Chondrocyte (in vitro differentiated cells): Measurements from ENCODE around the gene SUMF1. TPM values are rescaled to one million over a fixed set of nuclear protein-coding genes. Genes with fewer than 3 reads are reported as not detected.

Experiments used
- DNase-seq: peaks from one replicate; pipeline ENCODE4 v3.0.0; 2021; ENCODE audit warnings: mixed read lengths, low spot score
- H3K27ac Mint-ChIP-seq: one replicate; pipeline ENCODE4 v1.8.0; 2021; ENCODE audit warnings: mild to moderate bottlenecking, moderate library complexity, mixed read lengths; ENCODE audit not compliant: unreplicated experiment
- H3K27me3 Mint-ChIP-seq: 2 replicates; pipeline ENCODE4 v1.8.0; 2021; ENCODE audit warnings: low read depth, mixed read lengths
- H3K36me3 Mint-ChIP-seq: 2 replicates; pipeline ENCODE4 v1.8.0; 2021; ENCODE audit warnings: low read depth, mixed read lengths
- H3K4me1 Mint-ChIP-seq: 2 replicates; pipeline ENCODE4 v1.8.0; 2021; ENCODE audit warnings: low read depth, mild to moderate bottlenecking, mixed read lengths
- H3K4me3 Mint-ChIP-seq: one replicate; pipeline ENCODE4 v1.8.0; 2021; ENCODE audit warnings: mild to moderate bottlenecking, moderate library complexity, mixed read lengths; ENCODE audit not compliant: unreplicated experiment
- H3K9me3 Mint-ChIP-seq: 2 replicates; pipeline ENCODE4 v1.8.0; 2021; ENCODE audit warnings: low read depth, mixed read lengths
- CTCF ChIP-seq: fragments of 200-600 bp; sonication (generic); IDR thresholded peaks from 2 replicates; pipeline ENCODE4 v1.5.0; 2021; ENCODE audit warnings: antibody characterized with exemption, mild to moderate bottlenecking, moderate library complexity
- total RNA-seq: library from RNA; stranded (reverse); gene quantifications from 3 replicates; pipeline ENCODE4 v1.2.1, GENCODE V29; 2021

The SUMF1 gene
- total RNA-seq, 1 donor from 2014 or later: 33.0 TPM

GRCh38 chr3:4409971-4410573 is 57.0 kb downstream of the SUMF1 start:
- no peaks in the 10 kb centered on the region for H3K27me3 Mint-ChIP-seq
- no peak for TF ChIP-seq CTCF
- H3K4me1 Mint-ChIP-seq: peaks cover 61% of the 10 kb centered on the region
- peaks cover 3% of the 10 kb centered on the region for H3K36me3 Mint-ChIP-seq
- no peak for DNase-seq
- no peaks in the 10 kb centered on the region for H3K9me3 Mint-ChIP-seq
- H3K4me3 Mint-ChIP-seq: no peak overlapping the region
- H3K27ac Mint-ChIP-seq: peak overlapping the region; percentile 32

GRCh38 chr3:4409415-4409814 is 57.7 kb downstream of the SUMF1 start:
- DNase-seq: no peak
- Mint-ChIP-seq H3K4me3 (no peak overlapping the region), H3K27ac (no peak overlapping the region), H3K36me3 (peaks cover 3% of the 10 kb centered on the region), H3K27me3 (no peaks in the 10 kb centered on the region), H3K9me3 (no peaks in the 10 kb centered on the region), H3K4me1 (peaks cover 60% of the 10 kb centered on the region)
- TF ChIP-seq CTCF: no peak

- no peak for TF ChIP-seq CTCF
- Mint-ChIP-seq H3K36me3 (peaks cover 3% of the 10 kb centered on the region), H3K27me3 (no peaks in the 10 kb centered on the region), H3K27ac (peak overlapping the region; percentile 29), H3K9me3 (no peaks in the 10 kb centered on the region), H3K4me1 (peaks cover 59% of the 10 kb centered on the region), H3K4me3 (no peak overlapping the region)
- DNase-seq: no peak
These were observed 58.1 kb downstream of the SUMF1 start for GRCh38 chr3:4408958-4409357.

GRCh38 chr3:4407941-4408340 is 59.1 kb downstream of the SUMF1 start:
- peaks cover 3% of the 10 kb centered on the region for H3K36me3 Mint-ChIP-seq
- H3K27me3 Mint-ChIP-seq: no peaks in the 10 kb centered on the region
- no peak for TF ChIP-seq CTCF
- H3K4me3 Mint-ChIP-seq: no peak overlapping the region
- no peak overlapping the region for H3K27ac Mint-ChIP-seq
- H3K4me1 Mint-ChIP-seq: peaks cover 55% of the 10 kb centered on the region
- DNase-seq: no peak
- no peaks in the 10 kb centered on the region for H3K9me3 Mint-ChIP-seq

- Mint-ChIP-seq H3K9me3 (no peaks in the 10 kb centered on the region), H3K36me3 (no peaks in the 10 kb centered on the region), H3K27me3 (no peaks in the 10 kb centered on the region), H3K4me1 (peaks cover 50% of the 10 kb centered on the region), H3K4me3 (no peak overlapping the region), H3K27ac (no peak overlapping the region)
- no peak for TF ChIP-seq CTCF
- DNase-seq: no peak
These were observed 60.1 kb downstream of the SUMF1 start for GRCh38 chr3:4406746-4407568.
